ENCODE results near the gene OMG.
"Not testable (repeated sequence)": the region's sequence is repeated elsewhere in the genome, so short reads cannot be mapped to it uniquely, and the experiment has no call there.

OMG gene, protein sequence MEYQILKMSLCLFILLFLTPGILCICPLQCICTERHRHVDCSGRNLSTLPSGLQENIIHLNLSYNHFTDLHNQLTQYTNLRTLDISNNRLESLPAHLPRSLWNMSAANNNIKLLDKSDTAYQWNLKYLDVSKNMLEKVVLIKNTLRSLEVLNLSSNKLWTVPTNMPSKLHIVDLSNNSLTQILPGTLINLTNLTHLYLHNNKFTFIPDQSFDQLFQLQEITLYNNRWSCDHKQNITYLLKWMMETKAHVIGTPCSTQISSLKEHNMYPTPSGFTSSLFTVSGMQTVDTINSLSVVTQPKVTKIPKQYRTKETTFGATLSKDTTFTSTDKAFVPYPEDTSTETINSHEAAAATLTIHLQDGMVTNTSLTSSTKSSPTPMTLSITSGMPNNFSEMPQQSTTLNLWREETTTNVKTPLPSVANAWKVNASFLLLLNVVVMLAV

DNA sequence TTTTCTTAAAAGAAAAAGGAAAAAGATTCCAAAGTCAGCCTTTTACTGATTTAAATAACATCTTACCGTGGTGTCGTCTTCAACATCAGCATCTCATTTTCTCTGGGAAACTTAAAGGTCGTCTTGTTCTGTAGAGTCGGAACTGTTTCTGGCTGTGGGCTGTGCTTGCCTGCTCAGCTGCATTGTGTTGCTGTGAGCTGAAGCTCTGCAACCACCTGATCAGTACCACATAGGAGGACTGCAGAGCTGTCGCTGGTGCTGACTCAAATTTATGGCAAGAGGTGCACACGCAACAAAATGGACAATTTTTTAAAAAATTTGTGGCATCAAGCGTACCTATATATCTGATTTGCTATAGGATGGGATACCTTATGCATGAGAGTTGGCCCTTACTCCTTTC, at the start of gene OMG:
Gene OMG, minus strand, starts transcription at position 150 of the 400 bp plus-strand sequence. CDS start 908 bp downstream, outside the sequence.
- no peak within 1 kb of the TSS for H3K4me3 ChIP-seq (ENCODE audit: low read length)

DNA sequence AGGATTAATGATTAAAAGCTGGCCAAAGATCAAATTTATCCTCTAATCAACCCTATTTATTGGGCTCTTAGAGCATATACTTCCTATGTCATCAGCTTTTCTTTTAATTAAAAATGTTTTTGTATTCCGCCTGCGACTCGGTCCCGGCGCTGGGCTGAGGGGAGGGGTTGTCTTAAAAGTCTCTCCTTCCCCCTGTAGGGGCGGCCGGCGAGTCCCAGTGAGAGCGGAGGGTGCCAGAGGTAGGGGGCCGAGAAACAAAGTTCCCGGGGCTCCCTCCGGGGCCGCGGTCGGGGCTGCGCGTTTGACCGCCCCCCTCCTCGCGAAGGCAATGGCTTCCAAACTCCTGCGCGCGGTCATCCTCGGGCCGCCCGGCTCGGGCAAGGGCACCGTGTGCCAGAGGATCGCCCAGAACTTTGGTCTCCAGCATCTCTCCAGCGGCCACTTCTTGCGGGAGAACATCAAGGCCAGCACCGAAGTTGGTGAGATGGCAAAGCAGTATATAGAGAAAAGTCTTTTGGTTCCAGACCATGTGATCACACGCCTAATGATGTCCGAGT, 48.2 kb upstream of the OMG start:
- no CpG with 5 or more reads among the region's 34 CpGs for WGBS (ENCODE audit: insufficient coverage, insufficient read length)
- H3K9me3 ChIP-seq (ENCODE audit: control insufficient read depth, insufficient read depth, low read length); H3K36me3 ChIP-seq (ENCODE audit: control insufficient read depth, insufficient read depth, low read length); DNase-seq (ENCODE audit: low read depth, low spot score); H3K27ac ChIP-seq (ENCODE audit: low read length); H3K27me3 ChIP-seq (ENCODE audit: control insufficient read depth, insufficient read depth, low read length); H3K4me1 ChIP-seq (ENCODE audit: control insufficient read depth, insufficient read depth, low read length); H3K4me3 ChIP-seq (ENCODE audit: low read length): not testable (repeated sequence)

More for the DNA sequence above, at the start of gene OMG:
- H3K4me1 ChIP-seq (ENCODE audit: control insufficient read depth, insufficient read depth, low read length): no peaks in the 10 kb centered on the region
- no peaks in the 10 kb centered on the region for H3K27me3 ChIP-seq (ENCODE audit: control insufficient read depth, insufficient read depth, low read length)
- no peak within 1 kb of the TSS for H3K27ac ChIP-seq (ENCODE audit: low read length)
- no peaks in the 10 kb centered on the region for H3K36me3 ChIP-seq (ENCODE audit: control insufficient read depth, insufficient read depth, low read length)
- WGBS (ENCODE audit: insufficient coverage, insufficient read length): no CpG with 5 or more reads among the region's 7 CpGs
- H3K9me3 ChIP-seq (ENCODE audit: control insufficient read depth, insufficient read depth, low read length): no peaks in the 10 kb centered on the region
- no peak for DNase-seq (ENCODE audit: low read depth, low spot score)

DNA sequence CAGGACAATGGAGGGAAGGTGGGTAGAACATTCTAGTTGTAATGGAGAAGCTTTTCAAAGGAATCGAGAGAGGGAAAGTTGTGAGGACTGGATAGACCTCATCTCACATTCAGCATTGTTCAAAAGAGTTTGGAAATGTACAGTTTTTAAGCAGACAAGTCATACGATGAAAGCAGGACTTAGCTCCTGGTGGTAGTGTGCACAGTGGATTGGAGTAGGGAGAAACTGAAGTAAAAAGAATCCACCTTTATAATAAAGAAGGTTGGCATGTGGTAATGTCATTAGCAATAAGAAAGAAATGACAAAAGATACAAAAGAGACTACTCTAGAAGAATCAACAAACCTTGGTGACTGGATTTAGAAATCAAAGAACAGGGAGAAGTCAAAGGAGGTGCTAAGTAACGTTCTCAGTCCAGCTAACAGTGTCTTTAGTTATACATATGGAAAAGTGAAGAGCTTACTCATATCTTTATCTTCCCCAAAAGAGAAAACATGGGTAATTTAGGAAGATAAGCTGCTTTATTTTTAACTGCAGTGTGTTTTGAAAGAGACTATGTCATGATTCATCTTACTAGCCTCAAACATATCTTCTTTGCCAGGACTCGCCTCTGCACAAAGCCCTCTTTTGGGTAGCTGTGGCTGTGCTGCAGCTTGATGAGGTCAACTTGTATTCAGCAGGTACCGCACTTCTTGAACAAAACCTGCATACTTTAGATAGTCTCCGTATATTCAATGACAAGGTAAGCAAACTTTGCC, 43.0 kb upstream of the OMG start:
- no peak for DNase-seq (ENCODE audit: low read depth, low spot score)
- Histone ChIP-seq H3K4me3 (ENCODE audit: low read length) (no peak overlapping the region), H3K4me1 (ENCODE audit: control insufficient read depth, insufficient read depth, low read length) (no peaks in the 10 kb centered on the region), H3K27ac (ENCODE audit: low read length) (no peak overlapping the region), H3K27me3 (ENCODE audit: control insufficient read depth, insufficient read depth, low read length) (no peaks in the 10 kb centered on the region), H3K36me3 (ENCODE audit: control insufficient read depth, insufficient read depth, low read length) (peaks cover 2% of the 10 kb centered on the region; the same call in 1 of the 2 replicates), H3K9me3 (ENCODE audit: control insufficient read depth, insufficient read depth, low read length) (no peaks in the 10 kb centered on the region)
- no CpG with 5 or more reads among the region's 6 CpGs for WGBS (ENCODE audit: insufficient coverage, insufficient read length)

DNA sequence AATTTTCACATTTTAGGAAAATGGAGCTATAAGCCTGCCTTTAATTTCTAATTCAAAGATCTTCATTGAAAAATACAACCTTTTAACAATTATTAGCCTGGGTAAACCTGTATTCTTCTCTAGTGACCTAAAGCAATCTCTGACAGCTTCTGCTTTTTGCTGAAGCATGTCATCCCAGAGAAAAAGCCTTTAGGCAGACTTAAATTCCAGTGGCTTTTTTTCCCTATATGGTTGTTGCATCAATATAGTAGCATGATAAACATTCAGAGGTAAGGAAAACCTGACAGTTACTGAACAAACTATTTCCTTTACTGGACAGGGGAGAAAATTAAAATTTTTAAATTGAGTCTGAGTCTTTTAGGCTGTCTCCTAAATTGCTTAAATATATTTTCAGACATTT, 32.2 kb upstream of the OMG start:
- no peaks in the 10 kb centered on the region for H3K27me3 ChIP-seq (ENCODE audit: control insufficient read depth, insufficient read depth, low read length)
- H3K4me3 ChIP-seq (ENCODE audit: low read length): no peak overlapping the region
- H3K9me3 ChIP-seq (ENCODE audit: control insufficient read depth, insufficient read depth, low read length): no peaks in the 10 kb centered on the region
- H3K27ac ChIP-seq (ENCODE audit: low read length): no peak overlapping the region
- H3K4me1 ChIP-seq (ENCODE audit: control insufficient read depth, insufficient read depth, low read length): no peaks in the 10 kb centered on the region
- no peak for DNase-seq (ENCODE audit: low read depth, low spot score)
- no peaks in the 10 kb centered on the region for H3K36me3 ChIP-seq (ENCODE audit: control insufficient read depth, insufficient read depth, low read length)

GRCh38 chr17:31328160-31328535, 31.1 kb upstream of the OMG start:
- Histone ChIP-seq H3K27ac (ENCODE audit: low read length) (no peak overlapping the region), H3K27me3 (ENCODE audit: control insufficient read depth, insufficient read depth, low read length) (no peaks in the 10 kb centered on the region), H3K4me3 (ENCODE audit: low read length) (no peak overlapping the region), H3K9me3 (ENCODE audit: control insufficient read depth, insufficient read depth, low read length) (no peaks in the 10 kb centered on the region), H3K4me1 (ENCODE audit: control insufficient read depth, insufficient read depth, low read length) (no peaks in the 10 kb centered on the region), H3K36me3 (ENCODE audit: control insufficient read depth, insufficient read depth, low read length) (no peaks in the 10 kb centered on the region)
- DNase-seq (ENCODE audit: low read depth, low spot score): no peak

DNA sequence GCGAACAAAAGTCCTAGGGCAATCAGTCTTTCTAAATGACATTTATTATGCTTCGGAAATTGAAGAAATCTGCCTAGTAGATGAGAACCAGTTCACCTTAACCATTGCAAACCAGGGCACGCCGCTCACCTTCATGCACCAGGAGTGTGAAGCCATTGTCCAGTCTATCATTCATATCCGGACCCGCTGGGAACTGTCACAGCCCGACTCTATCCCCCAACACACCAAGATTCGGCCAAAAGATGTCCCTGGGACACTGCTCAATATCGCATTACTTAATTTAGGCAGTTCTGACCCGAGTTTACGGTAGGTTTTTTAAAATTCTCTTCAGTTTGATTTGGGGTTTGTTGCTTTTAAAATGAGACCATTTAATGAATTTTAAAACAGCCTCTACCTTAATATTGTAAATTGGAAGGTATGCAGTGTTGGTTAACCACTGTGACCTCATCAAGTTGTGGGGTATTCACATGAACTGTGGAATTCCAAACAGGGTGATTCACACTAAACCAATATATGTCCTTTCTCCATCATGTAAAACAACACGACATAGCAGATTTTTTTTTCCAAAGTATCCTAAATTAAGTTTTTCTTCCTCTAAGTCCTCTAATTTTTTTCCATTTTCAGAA, 30.6 kb upstream of the OMG start:
- no peak for DNase-seq (ENCODE audit: low read depth, low spot score)
- WGBS (ENCODE audit: insufficient coverage, insufficient read length): no CpG with 5 or more reads among the region's 12 CpGs
- Histone ChIP-seq H3K9me3 (ENCODE audit: control insufficient read depth, insufficient read depth, low read length) (no peaks in the 10 kb centered on the region), H3K4me3 (ENCODE audit: low read length) (no peak overlapping the region), H3K27ac (ENCODE audit: low read length) (no peak overlapping the region), H3K36me3 (ENCODE audit: control insufficient read depth, insufficient read depth, low read length) (no peaks in the 10 kb centered on the region), H3K4me1 (ENCODE audit: control insufficient read depth, insufficient read depth, low read length) (no peaks in the 10 kb centered on the region), H3K27me3 (ENCODE audit: control insufficient read depth, insufficient read depth, low read length) (no peaks in the 10 kb centered on the region)

DNA sequence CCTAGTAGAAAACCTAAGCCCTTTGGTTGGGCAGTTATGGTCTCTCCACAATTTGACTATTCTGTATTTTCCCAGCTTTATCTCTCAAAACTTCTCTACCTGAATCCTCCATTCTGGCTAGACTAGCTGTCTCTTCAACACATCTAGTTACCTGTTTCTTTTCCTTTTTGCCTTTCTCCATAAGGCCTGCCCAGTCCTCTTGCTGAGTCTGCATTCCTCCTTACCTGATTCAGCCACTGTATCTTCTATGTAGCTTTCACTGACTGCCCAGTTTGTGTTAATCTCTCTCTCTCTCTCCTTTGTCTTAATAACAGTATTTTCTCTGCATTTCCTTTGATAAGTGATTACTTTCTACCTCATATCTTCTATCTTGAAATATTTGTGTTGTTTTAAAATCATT, 26.5 kb upstream of the OMG start:
- H3K4me1 ChIP-seq (ENCODE audit: control insufficient read depth, insufficient read depth, low read length): no peaks in the 10 kb centered on the region
- H3K27ac ChIP-seq (ENCODE audit: low read length): no peak overlapping the region
- no peaks in the 10 kb centered on the region for H3K36me3 ChIP-seq (ENCODE audit: control insufficient read depth, insufficient read depth, low read length)
- H3K9me3 ChIP-seq (ENCODE audit: control insufficient read depth, insufficient read depth, low read length): no peaks in the 10 kb centered on the region
- no peak for DNase-seq (ENCODE audit: low read depth, low spot score)
- H3K4me3 ChIP-seq (ENCODE audit: low read length): no peak overlapping the region
- H3K27me3 ChIP-seq (ENCODE audit: control insufficient read depth, insufficient read depth, low read length): no peaks in the 10 kb centered on the region

DNA sequence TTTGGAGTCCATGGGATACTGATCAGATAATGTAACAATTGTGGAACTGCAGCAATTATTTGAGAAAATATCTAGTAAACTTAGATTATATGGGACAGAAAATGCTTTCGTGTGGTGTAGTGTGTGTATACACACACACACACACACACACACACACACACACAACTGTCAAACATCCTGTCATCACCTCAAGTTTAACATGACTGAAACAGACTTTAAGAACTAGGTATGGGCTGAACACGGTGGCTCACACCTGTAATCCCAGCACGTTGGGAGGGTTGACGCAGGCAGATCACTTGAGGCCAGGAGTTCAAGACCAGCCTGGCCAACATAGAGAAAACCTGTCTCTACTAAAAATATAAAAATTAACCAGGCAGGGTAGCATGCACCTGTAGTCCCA, 24.9 kb upstream of the OMG start:
- Histone ChIP-seq H3K9me3 (ENCODE audit: control insufficient read depth, insufficient read depth, low read length) (no peaks in the 10 kb centered on the region), H3K27ac (ENCODE audit: low read length) (no peak overlapping the region), H3K36me3 (ENCODE audit: control insufficient read depth, insufficient read depth, low read length) (no peaks in the 10 kb centered on the region), H3K4me1 (ENCODE audit: control insufficient read depth, insufficient read depth, low read length) (no peaks in the 10 kb centered on the region), H3K4me3 (ENCODE audit: low read length) (no peak overlapping the region), H3K27me3 (ENCODE audit: control insufficient read depth, insufficient read depth, low read length) (no peaks in the 10 kb centered on the region)
- no CpG with 5 or more reads among the region's 4 CpGs for WGBS (ENCODE audit: insufficient coverage, insufficient read length)
- no peak for DNase-seq (ENCODE audit: low read depth, low spot score)

DNA sequence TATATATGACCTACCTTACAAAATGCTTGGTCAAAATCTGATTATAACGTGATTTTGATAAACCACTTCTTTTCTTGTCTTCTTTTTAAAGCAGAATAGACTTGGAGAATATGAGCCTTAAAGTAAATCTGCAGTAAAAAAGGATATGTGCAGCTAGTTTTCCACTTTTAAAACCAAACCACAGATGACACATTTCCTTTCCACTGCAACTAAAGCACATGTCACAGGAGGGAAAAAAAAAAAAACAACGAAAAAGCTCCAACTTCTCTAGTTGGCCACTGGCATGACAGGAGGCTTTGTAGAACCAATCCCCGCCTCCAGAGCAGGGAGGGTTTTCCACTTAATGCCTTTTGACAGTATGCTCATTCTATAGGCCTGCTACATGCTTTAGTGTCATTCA, 24.4 kb upstream of the OMG start, which contains the start of gene EVI2A:
Gene EVI2A, minus strand, starts transcription at position 142 of the 400 bp plus-strand sequence. CDS start 2,609 bp downstream, outside the sequence.
- Histone ChIP-seq H3K4me1 (ENCODE audit: control insufficient read depth, insufficient read depth, low read length) (no peaks in the 10 kb centered on the region), H3K4me3 (ENCODE audit: low read length) (no peak within 1 kb of the TSS), H3K9me3 (ENCODE audit: control insufficient read depth, insufficient read depth, low read length) (no peaks in the 10 kb centered on the region), H3K27me3 (ENCODE audit: control insufficient read depth, insufficient read depth, low read length) (no peaks in the 10 kb centered on the region), H3K36me3 (ENCODE audit: control insufficient read depth, insufficient read depth, low read length) (no peaks in the 10 kb centered on the region), H3K27ac (ENCODE audit: low read length) (no peak within 1 kb of the TSS)
- WGBS (ENCODE audit: insufficient coverage, insufficient read length): no CpG with 5 or more reads among the region's 3 CpGs
- DNase-seq (ENCODE audit: low read depth, low spot score): no peak

GRCh38 chr17:31320791-31321190, 23.8 kb upstream of the OMG start:
- no peaks in the 10 kb centered on the region for H3K9me3 ChIP-seq (ENCODE audit: control insufficient read depth, insufficient read depth, low read length)
- H3K36me3 ChIP-seq (ENCODE audit: control insufficient read depth, insufficient read depth, low read length): no peaks in the 10 kb centered on the region
- WGBS (ENCODE audit: insufficient coverage, insufficient read length): no CpG with 5 or more reads among the region's 1 CpG
- no peak overlapping the region for H3K4me3 ChIP-seq (ENCODE audit: low read length)
- no peaks in the 10 kb centered on the region for H3K4me1 ChIP-seq (ENCODE audit: control insufficient read depth, insufficient read depth, low read length)
- no peak for DNase-seq (ENCODE audit: low read depth, low spot score)
- H3K27me3 ChIP-seq (ENCODE audit: control insufficient read depth, insufficient read depth, low read length): no peaks in the 10 kb centered on the region
- H3K27ac ChIP-seq (ENCODE audit: low read length): no peak overlapping the region

All from iPS DF 6.9 (cell line).